GM19239 (cell line): ENCODE results near the gene ASS1.
"Not testable (repeated sequence)": the region's sequence is repeated elsewhere in the genome, so short reads cannot be mapped to it uniquely, and the experiment has no call there.

ENCODE experiments used
- DNase-seq: peaks from one replicate; pipeline ENCODE4 v3.0.0; 2011; ENCODE audit warnings: low spot score; ENCODE audit not compliant: insufficient read length
- FAIRE-seq: peaks from 2 replicates; lab custom pipeline; 2011; peaks lifted over from hg19 to GRCh38; lab: Jason Lieb, UNC

The ASS1 gene

DNA sequence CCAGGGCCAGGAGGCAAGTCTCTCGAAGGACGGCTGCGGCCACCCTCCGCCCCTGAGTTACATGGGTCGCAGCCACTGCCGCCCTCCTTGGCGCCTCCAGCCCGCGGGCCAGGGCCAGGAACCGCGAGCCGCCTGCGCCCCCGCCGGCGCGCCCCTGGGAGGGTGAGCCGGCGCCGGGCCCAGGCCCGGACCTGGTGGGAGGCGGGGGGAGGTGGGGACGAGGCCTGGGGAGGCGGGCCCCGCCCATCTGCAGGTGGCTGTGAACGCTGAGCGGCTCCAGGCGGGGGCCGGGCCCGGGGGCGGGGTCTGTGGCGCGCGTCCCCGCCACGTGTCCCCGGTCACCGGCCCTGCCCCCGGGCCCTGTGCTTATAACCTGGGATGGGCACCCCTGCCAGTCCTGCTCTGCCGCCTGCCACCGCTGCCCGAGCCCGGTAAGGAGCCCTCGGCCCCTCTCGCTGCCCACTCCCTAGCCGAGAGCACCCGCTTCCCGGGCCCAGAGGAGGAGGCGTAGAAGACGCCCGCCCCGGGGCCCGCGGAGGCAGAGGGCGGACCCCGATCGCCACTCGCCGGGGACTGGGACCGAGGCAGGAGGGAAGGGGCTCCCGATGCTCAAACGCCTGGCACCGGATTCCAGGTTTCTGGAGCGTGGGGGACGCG lies at the start of gene ASS1:
ASS1 (plus strand) TSS at position 397 of the 657 bp plus-strand sequence. CDS start 7,268 bp downstream, outside the sequence.
- DNase-seq (no peak), FAIRE-seq (no peak)

DNA sequence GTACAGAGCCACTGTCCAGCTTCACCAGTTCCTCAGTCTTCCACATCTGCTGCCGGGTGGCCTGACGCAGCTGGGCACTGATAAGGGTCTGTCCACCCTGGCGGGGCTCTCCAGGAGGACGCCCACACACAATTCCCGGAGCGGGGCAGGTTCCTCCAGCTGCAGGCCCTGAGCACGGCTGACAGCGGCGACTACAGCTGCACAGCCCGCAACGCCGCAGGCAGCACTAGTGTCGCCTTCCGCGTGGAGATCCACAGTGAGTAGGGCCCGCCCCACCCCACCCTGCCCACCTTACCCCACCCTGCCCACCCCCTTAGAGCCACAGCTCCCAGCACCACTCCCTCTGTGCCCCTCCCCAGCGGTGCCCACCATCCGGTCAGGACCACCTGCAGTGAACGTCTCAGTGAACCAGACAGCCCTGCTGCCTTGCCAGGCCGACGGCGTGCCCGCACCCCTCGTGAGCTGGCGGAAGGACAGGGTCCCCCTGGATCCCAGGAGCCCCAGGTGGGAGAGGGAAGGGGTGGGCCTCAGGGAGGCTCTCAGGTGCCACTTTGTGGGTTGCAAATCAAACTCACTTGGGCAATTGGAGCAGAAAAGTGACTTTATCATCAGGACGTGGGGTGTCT lies 48.8 kb upstream of the ASS1 start:
- FAIRE-seq (no peak), DNase-seq (no peak)

DNA sequence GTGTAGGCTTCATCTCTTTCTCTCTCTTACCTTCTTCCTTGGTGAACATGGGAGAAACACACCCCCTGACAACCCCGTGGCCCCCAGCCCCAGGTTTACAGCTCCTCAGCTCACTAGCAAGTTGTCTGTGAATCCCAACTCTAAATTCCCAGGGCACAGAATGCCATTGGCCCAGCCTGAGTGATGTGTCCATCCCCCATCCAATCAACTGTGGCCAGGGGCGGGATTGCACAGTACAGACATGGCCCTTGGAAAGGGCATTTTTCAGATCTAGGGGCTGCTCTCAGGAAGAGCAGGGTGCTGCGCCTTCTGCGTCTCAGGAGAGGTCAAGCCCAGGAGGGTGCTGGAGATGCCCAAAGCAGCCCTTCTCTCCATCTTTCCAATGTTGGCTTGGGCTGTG lies 48.2 kb upstream of the ASS1 start:
- no peak for FAIRE-seq
- DNase-seq: no peak

DNA sequence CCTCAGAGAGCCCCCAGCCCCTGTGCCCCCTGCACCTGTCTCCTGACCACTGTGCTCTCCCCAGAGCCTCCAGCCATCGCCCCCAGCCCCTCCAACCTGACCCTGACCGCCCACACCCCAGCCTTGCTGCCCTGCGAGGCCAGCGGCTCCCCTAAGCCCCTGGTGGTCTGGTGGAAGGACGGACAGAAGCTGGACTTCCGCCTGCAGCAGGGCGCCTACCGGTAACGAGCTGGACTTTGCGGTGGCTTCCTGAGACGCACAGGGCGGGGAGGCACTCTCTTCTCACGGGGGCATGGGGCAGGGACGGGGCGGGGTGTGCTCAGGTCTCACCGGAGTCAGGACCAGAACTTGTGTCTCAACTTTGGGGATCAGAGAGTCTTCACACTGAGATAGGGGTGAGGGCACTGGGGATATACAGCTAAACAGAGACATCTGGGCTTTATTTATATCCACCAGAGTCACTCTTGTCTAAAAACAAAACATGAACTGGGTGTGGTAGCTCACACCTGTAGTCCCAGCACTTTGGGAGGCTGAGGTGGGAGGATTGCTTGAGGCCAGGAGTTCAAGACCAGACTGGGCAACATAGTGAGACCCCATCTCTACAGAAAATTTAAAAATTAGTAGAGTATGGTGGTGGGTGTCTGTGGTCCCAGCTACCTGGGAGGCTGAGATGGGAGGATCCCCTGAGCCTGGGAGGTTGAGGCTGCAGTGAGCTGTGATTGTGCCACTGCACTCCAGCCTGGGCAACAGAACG lies 46.1 kb upstream of the ASS1 start:
- DNase-seq (no peak), FAIRE-seq (no peak)

DNA sequence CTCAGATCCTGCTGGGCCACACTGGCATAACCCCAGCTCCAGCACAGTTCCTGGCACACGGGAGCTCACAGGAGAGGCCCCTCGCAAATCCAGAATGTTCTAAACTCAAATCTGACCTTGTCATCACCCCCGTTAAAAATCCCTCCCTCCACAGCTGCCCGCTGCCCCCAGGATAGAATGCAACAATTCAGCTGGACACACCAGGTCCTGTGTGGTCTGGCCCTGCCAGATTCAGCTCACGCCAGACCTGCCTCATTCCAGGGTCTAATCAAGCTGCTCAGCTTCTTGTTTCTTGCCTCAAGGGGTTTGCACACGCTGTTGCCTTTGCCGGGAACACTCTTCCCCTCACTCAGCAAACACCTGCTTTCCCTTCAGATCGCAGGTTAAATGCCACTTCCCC lies 45.0 kb upstream of the ASS1 start:
- DNase-seq: no peak
- FAIRE-seq: no peak

DNA sequence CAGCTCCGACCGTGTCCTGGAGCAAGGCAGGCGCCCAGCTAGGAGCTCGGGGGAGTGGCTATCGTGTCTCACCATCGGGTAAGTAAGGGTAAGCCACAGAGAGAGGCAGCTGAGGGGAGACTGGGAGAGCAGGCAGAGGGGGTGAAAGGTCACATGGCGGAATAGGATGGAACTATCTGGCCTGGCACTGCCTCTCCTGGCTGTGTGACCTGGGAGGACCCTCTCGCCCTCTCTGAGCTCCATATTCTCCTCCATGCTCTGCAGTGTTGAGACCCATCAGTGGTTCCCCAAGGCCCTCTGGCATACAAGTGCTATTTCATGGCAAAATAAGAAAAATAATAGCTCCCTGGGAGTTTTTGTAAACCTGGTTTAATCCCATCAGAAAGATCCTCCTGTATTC lies 43.9 kb upstream of the ASS1 start:
- no peak for FAIRE-seq

DNA sequence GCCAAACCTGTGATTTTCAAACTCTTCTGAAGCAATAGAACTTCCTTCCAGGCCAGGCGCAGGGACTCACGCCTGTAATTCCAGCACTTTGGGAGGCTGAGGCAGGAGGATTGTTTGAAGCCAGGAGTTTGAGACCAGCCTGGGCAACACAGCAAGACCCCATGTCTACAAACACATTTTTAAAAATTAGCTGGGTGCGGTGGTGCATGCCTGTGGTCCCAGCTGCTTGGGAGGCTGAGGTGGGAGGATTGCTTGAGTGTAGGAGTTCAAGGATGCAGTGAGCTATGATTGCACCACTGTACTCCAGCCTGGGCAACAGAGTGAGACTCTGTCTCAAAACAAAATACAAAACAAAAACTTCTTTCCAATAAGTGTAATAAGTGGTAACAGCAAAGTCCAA lies 43.0 kb upstream of the ASS1 start:
- not testable (repeated sequence) for FAIRE-seq, DNase-seq

More for the DNA sequence above, 43.9 kb upstream of the ASS1 start:
- no peak for DNase-seq

DNA sequence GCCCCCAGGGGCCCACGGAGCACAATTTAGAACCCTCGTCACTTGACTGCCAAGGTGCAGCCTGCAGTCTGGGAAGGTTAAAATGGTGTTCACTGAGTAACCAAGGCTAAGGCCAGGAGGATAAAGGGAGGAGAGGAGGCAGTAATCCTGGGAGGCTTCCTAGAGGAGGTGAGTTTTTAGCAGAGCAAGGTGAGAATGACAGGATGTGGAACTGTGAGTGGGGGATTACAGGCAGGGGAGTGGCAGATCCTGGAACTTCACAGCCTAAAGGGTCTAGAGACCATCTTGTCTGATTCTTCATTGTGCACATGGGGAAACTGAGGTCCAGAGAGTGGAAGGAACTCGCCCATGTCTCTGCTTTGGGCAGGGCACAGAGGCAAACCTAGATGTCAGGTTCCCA lies 42.5 kb upstream of the ASS1 start:
- no peak for FAIRE-seq

DNA sequence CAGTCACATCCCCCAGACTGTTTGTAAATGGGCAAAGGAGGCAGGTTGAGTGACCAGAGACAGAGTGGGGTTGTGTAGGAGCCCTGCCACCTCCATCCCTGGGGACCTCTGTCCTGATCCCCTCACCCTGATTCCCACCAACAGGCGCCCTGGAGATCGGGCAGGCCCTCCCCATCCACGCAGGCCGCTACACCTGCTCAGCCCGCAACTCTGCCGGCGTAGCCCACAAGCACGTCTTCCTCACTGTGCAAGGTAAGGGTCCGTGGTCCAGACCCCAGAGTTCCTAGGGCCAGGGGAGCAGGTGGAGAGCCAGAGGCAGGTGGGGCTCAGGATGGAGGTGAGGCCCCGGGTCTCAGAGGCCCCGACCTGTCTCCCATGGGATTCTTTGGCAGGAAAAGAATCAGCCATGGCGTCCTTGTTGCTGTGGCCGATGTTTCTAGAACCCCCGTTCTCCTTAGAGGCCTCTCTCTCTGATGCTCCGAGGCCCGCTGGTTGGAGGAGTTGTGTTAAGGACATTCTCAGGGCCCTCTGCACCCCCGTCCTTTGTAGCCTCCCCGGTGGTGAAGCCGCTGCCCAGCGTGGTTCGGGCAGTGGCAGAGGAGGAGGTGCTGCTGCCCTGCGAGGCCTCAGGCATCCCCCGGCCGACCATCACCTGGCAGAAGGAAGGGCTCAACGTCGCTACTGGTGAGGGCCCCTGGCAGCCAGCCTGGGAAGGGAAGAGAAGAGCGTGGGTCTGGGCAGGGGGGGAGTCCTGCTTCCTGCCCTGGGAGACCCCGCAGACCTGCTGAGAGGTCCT lies 41.9 kb upstream of the ASS1 start:
- FAIRE-seq (no peak), DNase-seq (no peak)

More for the DNA sequence above, 42.5 kb upstream of the ASS1 start:
- no peak for DNase-seq

DNA sequence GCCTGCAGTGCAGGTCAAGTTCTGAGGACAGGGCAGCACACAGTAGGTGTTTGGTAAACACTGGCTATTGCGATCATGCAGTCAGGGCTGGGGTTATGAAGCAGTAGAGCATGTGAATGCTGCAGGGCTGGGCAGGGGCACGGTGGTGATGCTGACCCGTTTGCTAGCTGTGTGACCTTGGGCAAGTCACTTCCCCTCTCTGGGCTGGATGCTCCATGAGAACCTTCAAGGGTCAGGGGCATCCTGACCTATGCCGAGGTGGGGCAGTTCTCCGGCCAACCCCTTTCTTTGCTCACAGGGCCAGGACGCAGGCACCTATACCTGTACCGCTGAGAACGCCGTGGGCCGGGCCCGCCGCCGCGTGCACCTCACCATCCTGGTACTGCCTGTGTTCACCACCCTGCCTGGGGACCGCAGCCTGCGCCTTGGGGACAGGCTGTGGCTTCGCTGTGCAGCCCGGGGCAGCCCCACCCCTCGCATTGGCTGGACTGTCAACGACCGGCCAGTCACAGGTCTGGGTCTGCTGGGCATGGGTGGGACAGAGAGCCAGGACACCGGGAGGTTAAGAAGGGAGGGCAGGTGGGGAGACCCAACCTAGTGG lies 39.0 kb upstream of the ASS1 start:
- no peak for DNase-seq
- FAIRE-seq: no peak

DNA sequence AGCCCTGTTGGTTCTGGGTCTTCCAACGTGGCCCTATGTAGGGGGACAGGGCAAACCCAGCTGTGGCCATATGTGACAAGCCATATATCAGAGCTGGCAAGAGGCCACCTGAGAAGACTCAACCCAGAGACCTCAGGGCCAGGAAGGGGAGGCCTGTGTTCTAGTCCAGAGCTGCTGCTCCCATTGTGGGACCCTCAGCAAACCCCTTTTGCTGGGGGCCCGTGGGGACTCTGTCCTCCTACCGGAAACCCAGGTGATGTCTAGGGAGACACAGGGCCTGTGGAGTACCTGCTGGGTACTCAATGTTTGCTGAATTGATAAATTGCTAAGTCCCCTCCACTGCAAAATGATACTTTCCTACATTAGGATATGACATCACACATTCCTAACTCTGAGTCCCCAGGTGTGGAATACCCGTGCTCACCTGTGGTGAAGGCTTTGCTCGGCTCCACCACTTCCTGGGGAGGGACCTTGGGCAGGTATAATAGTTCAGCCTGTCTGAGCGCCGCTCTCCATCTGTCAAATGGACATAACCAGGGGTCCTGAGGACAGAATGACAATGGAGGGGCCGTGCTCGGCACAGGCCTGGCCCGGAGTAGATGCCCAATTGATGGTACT lies 38.4 kb upstream of the ASS1 start:
- no peak for FAIRE-seq
- DNase-seq: no peak

DNA sequence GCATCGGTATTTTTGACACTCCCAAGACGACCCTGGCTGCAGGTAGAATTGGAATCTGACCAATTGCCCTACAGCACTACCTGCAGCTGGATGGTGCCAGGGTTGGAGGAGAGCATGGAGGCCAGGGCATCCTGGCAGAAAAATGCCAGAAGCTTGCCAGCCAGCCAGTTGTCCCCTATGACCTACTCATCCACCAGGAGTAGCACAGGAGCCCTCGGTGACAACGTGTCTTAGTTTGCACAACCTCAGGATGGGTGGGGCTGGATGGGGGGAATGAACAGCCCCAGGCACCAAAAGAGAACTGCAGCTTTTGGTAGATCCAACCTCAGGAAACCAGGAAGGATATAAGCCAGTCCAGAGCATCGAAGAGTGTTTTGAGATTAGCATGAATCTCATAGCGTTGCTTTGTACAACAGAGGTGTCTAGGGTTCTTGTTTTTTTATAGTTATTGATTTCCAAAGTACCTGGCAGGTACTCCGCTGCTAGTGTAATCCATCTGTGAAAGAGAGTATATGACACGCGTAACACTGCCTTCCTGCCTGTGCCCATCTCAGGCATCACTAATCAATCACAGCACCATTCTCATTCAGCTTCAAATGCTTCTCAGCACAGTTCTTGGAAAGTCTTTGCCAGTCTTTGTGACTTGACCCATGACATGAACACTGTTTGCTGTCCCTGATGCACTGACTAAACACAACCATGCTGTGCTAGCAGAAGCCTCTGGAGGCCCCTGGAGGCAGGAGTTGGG lies 36.7 kb upstream of the ASS1 start:
- FAIRE-seq: no peak
- DNase-seq: no peak

DNA sequence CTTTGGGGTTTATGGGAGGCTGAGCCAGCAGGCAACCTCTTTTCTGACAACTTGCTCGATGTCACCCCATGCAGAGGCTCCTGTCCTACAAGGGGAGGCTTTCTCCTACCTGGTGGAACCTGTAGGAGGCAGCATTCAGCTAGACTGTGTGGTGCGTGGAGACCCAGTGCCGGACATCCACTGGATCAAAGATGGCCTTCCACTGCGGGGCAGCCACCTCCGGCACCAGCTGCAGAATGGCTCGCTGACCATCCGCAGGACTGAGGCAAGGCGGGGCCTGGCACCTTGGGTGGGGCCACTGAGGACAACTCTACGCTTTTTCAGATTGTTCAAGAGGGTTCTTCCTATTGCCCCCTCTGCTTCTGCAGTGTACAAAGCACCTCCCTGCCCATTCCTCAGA lies 36.1 kb upstream of the ASS1 start:
- DNase-seq: no peak

DNA sequence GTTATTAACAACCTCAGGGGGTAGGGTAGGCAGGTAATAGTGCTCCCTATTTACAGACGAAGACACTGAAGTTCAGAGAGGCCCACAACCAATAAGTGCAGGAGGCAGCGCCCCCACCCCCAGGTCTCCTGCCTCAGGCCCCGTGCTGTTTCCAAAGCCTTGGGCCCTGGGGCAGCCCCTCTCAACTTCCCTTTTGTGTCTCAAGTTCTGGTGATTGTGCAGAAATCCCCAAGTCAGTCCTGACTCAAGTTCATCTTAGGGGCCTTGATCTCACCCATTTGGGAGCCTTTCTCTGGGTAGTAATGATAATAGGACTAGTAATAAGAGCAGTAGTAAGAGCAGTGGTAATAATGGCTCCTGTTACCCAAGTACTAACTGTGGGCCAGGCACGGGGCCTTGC lies 35.5 kb upstream of the ASS1 start:
- DNase-seq (no peak), FAIRE-seq (no peak)

More for the DNA sequence above, 36.1 kb upstream of the ASS1 start:
- FAIRE-seq: no peak

DNA sequence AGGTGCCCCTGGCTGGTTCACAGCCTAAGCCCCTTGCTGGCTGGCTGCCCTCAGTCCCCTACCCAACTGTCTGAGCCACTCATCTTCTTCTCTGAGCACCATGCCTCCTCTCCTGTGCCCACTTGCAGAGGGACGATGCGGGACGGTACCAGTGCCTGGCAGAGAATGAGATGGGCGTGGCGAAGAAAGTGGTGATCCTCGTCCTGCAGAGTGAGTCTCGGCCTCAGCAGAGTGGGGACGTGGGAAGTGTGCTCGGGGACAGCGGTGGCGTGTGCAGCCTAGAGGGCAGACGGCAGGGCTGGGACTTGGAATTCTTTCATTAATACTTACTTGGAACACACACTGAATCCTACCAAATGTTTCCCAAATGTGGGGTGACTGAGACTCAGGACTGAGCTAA lies 34.3 kb upstream of the ASS1 start:
- FAIRE-seq (no peak), DNase-seq (no peak)

DNA sequence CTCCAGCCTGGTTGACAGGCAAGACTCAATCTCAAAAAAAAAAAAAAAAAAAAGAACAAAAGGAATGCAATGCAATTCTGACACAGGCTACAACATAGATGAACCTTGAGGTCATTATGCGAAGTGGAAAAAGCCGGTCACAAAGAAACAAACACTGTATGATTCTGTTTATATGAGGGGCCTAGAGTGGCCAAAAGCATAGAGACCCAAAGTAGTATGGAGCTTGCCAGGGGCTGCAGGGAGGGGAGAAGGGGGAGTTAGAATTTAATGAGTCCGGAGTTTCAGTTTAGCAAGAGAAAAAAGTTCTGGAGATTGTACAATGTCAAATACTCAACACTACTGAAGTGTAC lies 33.2 kb upstream of the ASS1 start:
- FAIRE-seq (no peak), DNase-seq (no peak)

DNA sequence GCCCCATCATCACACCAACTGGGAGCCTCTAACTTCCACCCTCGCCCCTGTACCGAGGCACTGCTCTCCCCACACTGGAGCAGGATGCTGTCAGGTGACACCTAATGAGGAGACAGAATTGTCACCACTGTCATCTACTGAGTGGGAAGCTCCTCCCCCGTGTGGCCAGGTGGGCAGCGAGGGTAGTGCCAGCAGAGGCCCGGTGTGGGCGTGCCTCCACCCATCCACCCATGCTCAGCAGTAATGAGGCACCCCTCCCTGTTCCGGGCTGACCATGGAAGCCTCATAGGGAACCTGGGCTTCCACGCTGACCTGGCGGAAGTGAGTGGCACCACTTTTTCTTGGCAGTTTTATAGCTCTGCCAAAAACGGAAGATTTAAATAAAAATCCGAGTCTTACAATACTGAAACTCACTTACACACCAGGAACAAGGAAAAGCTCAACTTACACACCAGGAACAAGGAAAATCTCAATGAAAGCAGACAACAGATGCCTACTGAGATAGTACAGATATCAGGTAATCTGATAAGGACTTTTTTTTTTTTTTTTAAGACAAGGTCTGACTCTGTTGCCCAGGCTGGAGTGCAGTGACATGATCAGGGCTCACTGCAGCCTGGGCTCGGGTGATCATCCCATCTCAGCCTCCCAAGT lies 30.6 kb upstream of the ASS1 start:
- DNase-seq (no peak), FAIRE-seq (no peak)

DNA sequence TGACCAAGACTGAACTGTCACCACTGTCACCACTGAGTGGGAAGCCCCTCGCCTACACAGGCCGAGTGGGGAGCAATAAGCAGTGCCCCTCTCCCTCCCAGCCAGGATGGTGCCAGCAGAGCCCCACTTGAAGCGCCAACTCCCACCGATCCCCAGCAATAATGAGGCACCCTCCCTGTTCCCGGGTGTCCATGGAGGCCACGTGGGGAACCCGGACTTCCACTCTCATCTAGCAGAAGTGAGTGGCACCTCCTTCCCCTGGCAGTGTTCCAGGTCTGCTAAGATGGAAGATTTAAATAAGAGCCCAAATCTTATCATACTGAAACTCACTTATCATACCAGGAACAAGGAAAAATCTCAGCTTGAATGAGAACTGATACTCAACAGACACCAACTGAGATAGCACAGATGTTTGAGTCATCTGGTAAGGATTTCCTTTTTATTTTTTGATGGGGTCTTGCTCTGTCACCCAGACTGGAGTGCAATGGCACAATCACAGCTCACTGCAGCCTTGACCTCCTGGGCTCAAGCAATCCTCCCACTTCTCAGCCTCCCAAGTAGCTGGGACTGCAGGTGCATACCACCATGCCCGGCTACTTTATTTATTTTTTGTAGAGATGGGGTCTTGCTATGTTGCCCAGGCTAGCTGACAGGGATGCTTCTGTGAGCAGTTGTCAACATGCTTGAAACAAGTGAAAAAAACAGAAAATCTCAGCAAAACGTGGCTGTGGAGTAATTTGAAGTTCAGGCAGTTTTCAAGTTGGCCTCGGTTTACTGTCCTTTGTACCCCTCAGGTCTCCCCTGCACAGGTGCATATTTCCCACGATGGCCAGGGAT lies 29.6 kb upstream of the ASS1 start:
- DNase-seq (no peak), FAIRE-seq (no peak)
